Activated CD4-positive, alpha-beta T cell treated with anti-CD3 and anti-CD28 coated beads, Interleukin-2, amount 10 ng/mL, durations not matched to agents 24 days and 14 days (primary cell): ENCODE measurements around the gene SRPK3. TPM values are rescaled to one million over a fixed set of nuclear protein-coding genes. Genes with fewer than 3 reads are reported as not detected.

ENCODE experiments used
- DNase-seq: peaks from one replicate; pipeline ENCODE4 v3.0.0; 2022
- H3K27ac Mint-ChIP-seq: one replicate; pipeline ENCODE4 v1.8.0; 2022; ENCODE audit warnings: mild to moderate bottlenecking, mixed read lengths
- H3K27me3 Mint-ChIP-seq: one replicate; pipeline ENCODE4 v1.8.0; 2022; ENCODE audit warnings: mixed read lengths
- H3K36me3 Mint-ChIP-seq: one replicate; pipeline ENCODE4 v1.8.0; 2022; ENCODE audit warnings: low read depth, mild to moderate bottlenecking, mixed read lengths
- H3K4me1 Mint-ChIP-seq: one replicate; pipeline ENCODE4 v1.8.0; 2021; ENCODE audit warnings: mixed read lengths
- H3K4me3 Mint-ChIP-seq: one replicate; pipeline ENCODE4 v1.8.0; 2022; ENCODE audit warnings: mild to moderate bottlenecking, moderate library complexity, mixed read lengths
- H3K9me3 Mint-ChIP-seq: one replicate; pipeline ENCODE4 v1.8.0; 2021; ENCODE audit warnings: mixed read lengths
- intact Hi-C: fragments of 100-400 bp; cut with micrococcal nuclease; formaldehyde crosslinking; loops from one replicate; pipeline ENCODE4 v1.15.1; 2023
- total RNA-seq: library from RNA; stranded (reverse); gene quantifications from 2 replicates; pipeline ENCODE4 v1.2.3, GENCODE V29; 2022

SRPK3 gene
- total RNA-seq, 1 donor from 2014 or later: not detected

GRCh38 chrX:153778684-153779101 lies 2.1 kb upstream of the SRPK3 start:
- intact Hi-C loops: no loop called here
- Mint-ChIP-seq H3K27ac (no peak overlapping the region), H3K36me3 (peaks cover 2% of the 10 kb centered on the region), H3K27me3 (peaks cover 6% of the 10 kb centered on the region), H3K9me3 (no peaks in the 10 kb centered on the region), H3K4me3 (no peak overlapping the region), H3K4me1 (no peaks in the 10 kb centered on the region)
- DNase-seq: no peak

GRCh38 chrX:153779891-153780677 lies 757 bp upstream of the SRPK3 start:
- Mint-ChIP-seq H3K4me3 (no peak overlapping the region), H3K27ac (no peak overlapping the region), H3K36me3 (peaks cover 2% of the 10 kb centered on the region), H3K9me3 (no peaks in the 10 kb centered on the region), H3K27me3 (peaks cover 6% of the 10 kb centered on the region), H3K4me1 (no peaks in the 10 kb centered on the region)
- no peak for DNase-seq
- intact Hi-C loops: no loop called here

GRCh38 chrX:153781428-153782047 lies 697 bp downstream of the SRPK3 start:
- H3K4me1 Mint-ChIP-seq: no peaks in the 10 kb centered on the region
- H3K4me3 Mint-ChIP-seq: no peak overlapping the region
- intact Hi-C loops: no loop called here
- peaks cover 6% of the 10 kb centered on the region for H3K27me3 Mint-ChIP-seq
- peaks cover 6% of the 10 kb centered on the region for H3K36me3 Mint-ChIP-seq
- no peak overlapping the region for H3K27ac Mint-ChIP-seq
- H3K9me3 Mint-ChIP-seq: no peaks in the 10 kb centered on the region
- no peak for DNase-seq

GRCh38 chrX:153782313-153782712 lies 1.5 kb downstream of the SRPK3 start:
- H3K4me3 Mint-ChIP-seq: no peak overlapping the region
- DNase-seq: no peak
- no peak overlapping the region for H3K27ac Mint-ChIP-seq
- peaks cover 6% of the 10 kb centered on the region for H3K27me3 Mint-ChIP-seq
- peaks cover 9% of the 10 kb centered on the region for H3K36me3 Mint-ChIP-seq
- H3K9me3 Mint-ChIP-seq: no peaks in the 10 kb centered on the region
- H3K4me1 Mint-ChIP-seq: no peaks in the 10 kb centered on the region
- intact Hi-C loops: no loop called here

- peaks cover 9% of the 10 kb centered on the region for H3K36me3 Mint-ChIP-seq
- no peak overlapping the region for H3K4me3 Mint-ChIP-seq
- no peaks in the 10 kb centered on the region for H3K9me3 Mint-ChIP-seq
- peaks cover 6% of the 10 kb centered on the region for H3K27me3 Mint-ChIP-seq
- no peak overlapping the region for H3K27ac Mint-ChIP-seq
- intact Hi-C loops: no loop called here
- no peak for DNase-seq
- no peaks in the 10 kb centered on the region for H3K4me1 Mint-ChIP-seq
These were observed 2.0 kb downstream of the SRPK3 start for GRCh38 chrX:153782871-153783270.

GRCh38 chrX:153783378-153784013 lies 2.7 kb downstream of the SRPK3 start:
- H3K27ac Mint-ChIP-seq: no peak overlapping the region
- no peak for DNase-seq
- intact Hi-C loops: no loop called here
- no peaks in the 10 kb centered on the region for H3K4me1 Mint-ChIP-seq
- peaks cover 9% of the 10 kb centered on the region for H3K36me3 Mint-ChIP-seq
- no peaks in the 10 kb centered on the region for H3K9me3 Mint-ChIP-seq
- H3K27me3 Mint-ChIP-seq: peaks cover 6% of the 10 kb centered on the region
- no peak overlapping the region for H3K4me3 Mint-ChIP-seq

GRCh38 chrX:153784325-153784967 lies 3.6 kb downstream of the SRPK3 start:
- Mint-ChIP-seq H3K9me3 (no peaks in the 10 kb centered on the region), H3K36me3 (peaks cover 15% of the 10 kb centered on the region), H3K27ac (no peak overlapping the region), H3K27me3 (peaks cover 6% of the 10 kb centered on the region), H3K4me1 (no peaks in the 10 kb centered on the region), H3K4me3 (no peak overlapping the region)
- DNase-seq: no peak
- intact Hi-C loops: no loop called here

GRCh38 chrX:153786669-153787068 lies 5.8 kb downstream of the SRPK3 start:
- Mint-ChIP-seq H3K27me3 (no peaks in the 10 kb centered on the region), H3K9me3 (no peaks in the 10 kb centered on the region), H3K4me1 (no peaks in the 10 kb centered on the region), H3K36me3 (peaks cover 20% of the 10 kb centered on the region), H3K4me3 (no peak overlapping the region), H3K27ac (no peak overlapping the region)
- DNase-seq: no peak
- intact Hi-C loops: no loop called here

- intact Hi-C loops: no loop called here
- no peak overlapping the region for H3K4me3 Mint-ChIP-seq
- DNase-seq: no peak
- no peak overlapping the region for H3K27ac Mint-ChIP-seq
- peaks cover 21% of the 10 kb centered on the region for H3K36me3 Mint-ChIP-seq
- H3K4me1 Mint-ChIP-seq: peaks cover 6% of the 10 kb centered on the region
- no peaks in the 10 kb centered on the region for H3K27me3 Mint-ChIP-seq
- H3K9me3 Mint-ChIP-seq: no peaks in the 10 kb centered on the region
These were observed 8.8 kb downstream of the SRPK3 start for GRCh38 chrX:153789654-153790053.

- H3K4me3 Mint-ChIP-seq: no peak overlapping the region
- peaks cover 9% of the 10 kb centered on the region for H3K4me1 Mint-ChIP-seq
- no peaks in the 10 kb centered on the region for H3K9me3 Mint-ChIP-seq
- H3K27me3 Mint-ChIP-seq: no peaks in the 10 kb centered on the region
- intact Hi-C loops: no loop called here
- no peak for DNase-seq
- no peak overlapping the region for H3K27ac Mint-ChIP-seq
- peaks cover 28% of the 10 kb centered on the region for H3K36me3 Mint-ChIP-seq
These were observed 10.4 kb downstream of the SRPK3 start for GRCh38 chrX:153791104-153791852.

GRCh38 chrX:153792368-153792767 lies 11.5 kb downstream of the SRPK3 start:
- Mint-ChIP-seq H3K9me3 (no peaks in the 10 kb centered on the region), H3K4me1 (peaks cover 11% of the 10 kb centered on the region), H3K27me3 (no peaks in the 10 kb centered on the region), H3K36me3 (peaks cover 25% of the 10 kb centered on the region), H3K27ac (no peak overlapping the region), H3K4me3 (peak overlapping the region; percentile 90)
- intact Hi-C loops: no loop called here
- no peak for DNase-seq

- H3K27me3 Mint-ChIP-seq: no peaks in the 10 kb centered on the region
- H3K27ac Mint-ChIP-seq: peak overlapping the region; percentile 83
- intact Hi-C loops: no loop called here
- no peak for DNase-seq
- H3K9me3 Mint-ChIP-seq: no peaks in the 10 kb centered on the region
- H3K4me1 Mint-ChIP-seq: peaks cover 11% of the 10 kb centered on the region
- peaks cover 30% of the 10 kb centered on the region for H3K36me3 Mint-ChIP-seq
- peak overlapping the region; percentile 90 for H3K4me3 Mint-ChIP-seq
These were observed 12.4 kb downstream of the SRPK3 start for GRCh38 chrX:153793291-153793690.
